SU-DHL-6 (cell line): ENCODE results near the gene ARHGEF16.

Source experiments
- CTCF ChIP-seq: fragments of 200-600 bp; sonication (generic); IDR thresholded peaks from one replicate; pipeline ENCODE4 v1.5.1; 2017; ENCODE audit warnings: antibody characterized with exemption, mild to moderate bottlenecking, low read length, moderate library complexity; ENCODE audit not compliant: insufficient read depth, poor library complexity, severe bottlenecking
- EZH2phosphoT487 ChIP-seq: fragments of 200-600 bp; sonication (generic), shearing (Covaris generic); conservative IDR thresholded peaks from 2 replicates; pipeline ENCODE4 v1.6.1; 2018; ENCODE audit warnings: mild to moderate bottlenecking, antibody characterized with exemption, low read length, moderate library complexity, mixed read lengths

- TF ChIP-seq EZH2phosphoT487 (no peak), CTCF (no peak)
Measured at GRCh38 chr1:3473381-3473844, 18.9 kb downstream of the ARHGEF16 start.
